Cardiac septum (tissue), 1 donor: ENCODE data around the gene GRID2. TPM values are rescaled to one million over a fixed set of nuclear protein-coding genes. Genes with fewer than 3 reads are reported as not detected.

Experiments used
- DNase-seq: peaks from one replicate; pipeline ENCODE4 v3.0.0-alpha.2; 2020; ENCODE audit warnings: low spot score
- intact Hi-C: fragments of 100-400 bp; cut with DNase I; formaldehyde crosslinking; loops from one replicate; pipeline ENCODE4 v1.14.0; 2022
- total RNA-seq: library from RNA; stranded (reverse); fragmentation: NEBNext Ultra II Directional; extraction: Animal tissue kit (Norgen Biotek cat#: 25700); gene quantifications from one replicate; pipeline ENCODE4 v1.2.1, GENCODE V29; 2021
- donor health status: DM: no; HTN: no; CAD: no.

The GRID2 gene
- total RNA-seq, 1 donor from 2014 or later: 0.24 TPM

- intact Hi-C loops: no loop called here
- DNase-seq: no peak
These were observed 1476.3 kb downstream of the GRID2 start for GRCh38 chr4:93780080-93780479.

GRCh38 chr4:93781198-93781597 is 1477.4 kb downstream of the GRID2 start:
- no peak for DNase-seq
- intact Hi-C loops: no loop called here

- DNase-seq: no peak
These were observed 1482.4 kb downstream of the GRID2 start for GRCh38 chr4:93786149-93786548.

GRCh38 chr4:93788712-93789111 is 1484.9 kb downstream of the GRID2 start:
- DNase-seq: no peak
- intact Hi-C loops: no loop called here

More at GRCh38 chr4:93786149-93786548, 1482.4 kb downstream of the GRID2 start:
- intact Hi-C loops: no loop called here

GRCh38 chr4:93791570-93792195 is 1487.9 kb downstream of the GRID2 start:
- intact Hi-C loops: loop anchor here (5.0 kb wide), 2 partner anchors 336 to 466 kb away; no protein-coding TSS in a partner anchor
- no peak for DNase-seq

GRCh38 chr4:93802045-93802444 is 1498.3 kb downstream of the GRID2 start:
- no peak for DNase-seq
- intact Hi-C loops: no loop called here

GRCh38 chr4:93809773-93810172 is 1506.0 kb downstream of the GRID2 start:
- DNase-seq: no peak

GRCh38 chr4:93810340-93810992 is 1506.7 kb downstream of the GRID2 start:
- DNase-seq: no peak
- intact Hi-C loops: no loop called here

More at GRCh38 chr4:93809773-93810172, 1506.0 kb downstream of the GRID2 start:
- intact Hi-C loops: no loop called here

GRCh38 chr4:93813092-93813491 is 1509.3 kb downstream of the GRID2 start:
- no peak for DNase-seq
- intact Hi-C loops: no loop called here

GRCh38 chr4:93814141-93814540 is 1510.4 kb downstream of the GRID2 start:
- intact Hi-C loops: no loop called here
- no peak for DNase-seq

GRCh38 chr4:93814722-93815121 is 1511.0 kb downstream of the GRID2 start:
- no peak for DNase-seq
- intact Hi-C loops: no loop called here
